GM06990 (cell line): ENCODE data around the gene GOLGA2.

ENCODE experiments used
- DNase-seq: peaks from one replicate; pipeline ENCODE4 v3.0.0-alpha.2; 2011; ENCODE audit not compliant: insufficient read length; ENCODE audit errors: extremely low read depth
- H3K27me3 ChIP-seq: replicated peaks from 2 replicates; pipeline ENCODE4 v1.6.0; 2011; ENCODE audit warnings: low read length; ENCODE audit not compliant: control insufficient read depth, insufficient read depth
- H3K36me3 ChIP-seq: 2 replicates; pipeline ENCODE4 v1.5.1; 2011; ENCODE audit warnings: low read length; ENCODE audit not compliant: control insufficient read depth, insufficient read depth
- H3K4me3 ChIP-seq: replicated peaks from 2 replicates; pipeline ENCODE4 v1.5.1; 2011; ENCODE audit warnings: low read depth, mild to moderate bottlenecking, control low read depth, low read length
- CTCF ChIP-seq: IDR thresholded peaks from 2 replicates; pipeline ENCODE4 v1.5.1; 2011; ENCODE audit warnings: low read length, control low read depth, mild to moderate bottlenecking, inconsistent platforms; ENCODE audit not compliant: insufficient read depth, poor library complexity, severe bottlenecking

The GOLGA2 gene

GRCh38 chr9:128249908-128250838, 25.6 kb downstream of the GOLGA2 start:
- no peak for TF ChIP-seq CTCF
- DNase-seq = peak; percentile 88
- Histone ChIP-seq H3K4me3 (peak overlapping the region; percentile 40), H3K27me3 (peaks cover 1% of the 10 kb centered on the region; the same call in 1 of the 2 replicates), H3K36me3 (no peaks in the 10 kb centered on the region)

GRCh38 chr9:128249558-128249907, 26.3 kb downstream of the GOLGA2 start:
- DNase-seq = no peak
- Histone ChIP-seq H3K4me3 (no peak overlapping the region), H3K36me3 (no peaks in the 10 kb centered on the region), H3K27me3 (peaks cover 1% of the 10 kb centered on the region; the same call in 1 of the 2 replicates)
- no peak for TF ChIP-seq CTCF

- no peak for DNase-seq
- H3K36me3 ChIP-seq = no peaks in the 10 kb centered on the region
Observed at GRCh38 chr9:128247226-128247803, 28.5 kb downstream of the GOLGA2 start.

GRCh38 chr9:128246471-128246870, 29.3 kb downstream of the GOLGA2 start:
- no peak for DNase-seq
- Histone ChIP-seq H3K27me3 (no peaks in the 10 kb centered on the region), H3K36me3 (no peaks in the 10 kb centered on the region), H3K4me3 (no peak overlapping the region)
- TF ChIP-seq CTCF = no peak

More at GRCh38 chr9:128247226-128247803, 28.5 kb downstream of the GOLGA2 start:
- no peaks in the 10 kb centered on the region for H3K27me3 ChIP-seq
- no peak for TF ChIP-seq CTCF
- no peak overlapping the region for H3K4me3 ChIP-seq

- no peaks in the 10 kb centered on the region for H3K36me3 ChIP-seq
- H3K27me3 ChIP-seq = no peaks in the 10 kb centered on the region
- no peak for TF ChIP-seq CTCF
- H3K4me3 ChIP-seq = no peak overlapping the region
- no peak for DNase-seq
Observed at GRCh38 chr9:128245421-128246151, 30.2 kb downstream of the GOLGA2 start.
